SK-N-SH (cell line): ENCODE measurements around the gene HBG1. TPM values are rescaled to one million over a fixed set of nuclear protein-coding genes. Genes with fewer than 3 reads are reported as not detected.

Experiments
- CTCF ChIA-PET: fragments of 300-600, 350-600 bp; formaldehyde crosslinking; extraction: SDS; loops from one replicate; lab custom pipeline; 2021; lab: Yijun Ruan, JAX
- POLR2A ChIA-PET: fragments of 350-600 bp; sonication (Branson Sonifier 250); formaldehyde crosslinking; extraction: SDS; loops from one replicate; lab custom pipeline; 2020; ENCODE audit warnings: antibody characterized with exemption, inconsistent platforms; lab: Yijun Ruan, JAX
- DNase-seq: peaks from one replicate; pipeline ENCODE4 v3.0.0; 2012
- H2AFZ ChIP-seq: fragments of 200-600 bp; sonication (generic); 2 replicates; pipeline ENCODE4 v1.8.1; 2016; ENCODE audit warnings: antibody characterized with exemption, mild to moderate bottlenecking, low read depth
- H3F3A ChIP-seq: fragments of 200-600 bp; sonication (generic); replicated peaks from 2 replicates; pipeline ENCODE3; 2016; ENCODE audit warnings: antibody characterized with exemption, mild to moderate bottlenecking; ENCODE audit not compliant: insufficient read depth
- H3K27ac ChIP-seq, 2 experiments: fragments of 200-500 bp in 1 of 2; fragments of 200-600 bp in 1 of 2; sonication (Bioruptor generic) in 1 of 2; sonication (generic), shearing (Covaris generic) in 1 of 2; 2 replicates each; pipeline versions ENCODE4 v1.5.1 to v1.6.1; 2014 to 2016; ENCODE audit warnings: low read depth in 2 of 2, inconsistent platforms in 1 of 2, low read length in 1 of 2, mild to moderate bottlenecking in 1 of 2, mixed read lengths in 1 of 2
- H3K27me3 ChIP-seq: fragments of 200-600 bp; sonication (generic), shearing (Covaris generic); 2 replicates; pipeline ENCODE4 v1.6.1; 2016; ENCODE audit warnings: mixed run types; ENCODE audit not compliant: insufficient read depth
- H3K36me3 ChIP-seq, 2 experiments: fragments of 200-500 bp in 1 of 2; fragments of 200-600 bp in 1 of 2; sonication (Bioruptor generic) in 1 of 2; sonication (generic) in 1 of 2; replicated peaks in 1 of 2; 2 replicates each; pipeline versions ENCODE3 to v1.5.1; 2014 to 2016; ENCODE audit warnings: low read length in 1 of 2, mild to moderate bottlenecking in 1 of 2; ENCODE audit not compliant: insufficient read depth in 2 of 2, control insufficient read depth in 1 of 2
- H3K4me1 ChIP-seq, 2 experiments: fragments of 200-500 bp in 1 of 2; fragments of 200-600 bp in 1 of 2; sonication (Bioruptor generic) in 1 of 2; sonication (generic), shearing (Covaris generic) in 1 of 2; 2 replicates each; pipeline versions ENCODE4 v1.5.1 to v1.6.1; 2014 to 2016; ENCODE audit warnings: low read depth in 1 of 2, low read length in 1 of 2, mixed run types in 1 of 2; ENCODE audit not compliant: insufficient read depth in 2 of 2, control insufficient read depth in 1 of 2
- H3K4me2 ChIP-seq: fragments of 200-600 bp; sonication (generic), shearing (Covaris generic); 2 replicates; pipeline ENCODE4 v1.6.1; 2017; ENCODE audit warnings: mixed run types
- H3K4me3 ChIP-seq, 2 experiments: fragments of 200-500 bp in 1 of 2; fragments of 200-600 bp in 1 of 2; sonication (Bioruptor generic) in 1 of 2; sonication (generic), shearing (Covaris generic) in 1 of 2; 2 replicates each; pipeline versions ENCODE4 v1.5.1 to v1.8.1; 2014 to 2016; ENCODE audit warnings: low read depth in 2 of 2, inconsistent platforms in 1 of 2, low read length in 1 of 2, mild to moderate bottlenecking in 1 of 2, mixed read lengths in 1 of 2, moderate library complexity in 1 of 2
- H3K79me2 ChIP-seq: fragments of 200-600 bp; sonication (generic); 2 replicates; pipeline ENCODE4 v1.8.1; 2017; ENCODE audit warnings: mild to moderate bottlenecking; ENCODE audit not compliant: insufficient read depth
- H3K9ac ChIP-seq: fragments of 200-600 bp; sonication (generic); 2 replicates; pipeline ENCODE4 v1.6.1; 2017; ENCODE audit warnings: mixed run types
- H3K9me2 ChIP-seq: fragments of 200-600 bp; sonication (generic); 2 replicates; pipeline ENCODE4 v1.6.1; 2017; ENCODE audit warnings: mixed run types
- H3K9me3 ChIP-seq: fragments of 200-600 bp; sonication (generic); 2 replicates; pipeline ENCODE4 v1.6.1; 2017; ENCODE audit warnings: mixed run types, mild to moderate bottlenecking, moderate library complexity
- H4K20me1 ChIP-seq: fragments of 200-600 bp; sonication (generic); 2 replicates; pipeline ENCODE4 v1.6.1; 2017; ENCODE audit warnings: mild to moderate bottlenecking, mixed run types; ENCODE audit not compliant: insufficient read depth
- EP300 ChIP-seq, 2 experiments: IDR thresholded peaks; 2 replicates each; pipeline versions ENCODE4 v1.4.0 to v1.6.1; 2012; ENCODE audit warnings: borderline replicate concordance in 1 of 2, low read depth in 1 of 2, low read length in 1 of 2
- FOSL2 ChIP-seq: IDR thresholded peaks from 2 replicates; pipeline ENCODE4 v1.4.0; 2012; ENCODE audit warnings: low read depth, mild to moderate bottlenecking, moderate library complexity, borderline replicate concordance
- NFIC ChIP-seq: IDR thresholded peaks from 2 replicates; pipeline ENCODE4 v1.4.0; 2012; ENCODE audit warnings: borderline replicate concordance
- NRF1 ChIP-seq: IDR thresholded peaks from 2 replicates; pipeline ENCODE4 v1.6.1; 2012; ENCODE audit warnings: low read depth, mild to moderate bottlenecking, low read length
- PBX3 ChIP-seq: IDR thresholded peaks from 2 replicates; pipeline ENCODE4; 2012
- RAD21 ChIP-seq: IDR thresholded peaks from 2 replicates; pipeline ENCODE4 v1.6.1; 2012; ENCODE audit warnings: mild to moderate bottlenecking, low read length
- RCOR1 ChIP-seq: fragments of 150-350 bp; IDR thresholded peaks from 2 replicates; pipeline ENCODE4 v1.6.1; 2017; ENCODE audit warnings: antibody characterized with exemption, low read length
- RXRA ChIP-seq: IDR thresholded peaks from 2 replicates; pipeline ENCODE4 v1.4.0; 2012; ENCODE audit warnings: low read depth, mild to moderate bottlenecking, borderline replicate concordance
- TEAD4 ChIP-seq: IDR thresholded peaks from 2 replicates; pipeline ENCODE4 v1.4.0; 2012; ENCODE audit warnings: mild to moderate bottlenecking, borderline replicate concordance; ENCODE audit not compliant: insufficient read depth
- USF2 ChIP-seq: fragments of 150-350 bp; IDR thresholded peaks from 2 replicates; pipeline ENCODE4 v1.6.1; 2017; ENCODE audit warnings: antibody characterized with exemption, low read length, low read depth, borderline replicate concordance
- ZBTB33 ChIP-seq: IDR thresholded peaks from 2 replicates; pipeline ENCODE4 v1.4.0; 2012; ENCODE audit warnings: low read depth, borderline replicate concordance
- WGBS: methylation state at CpG from one replicate; pipeline ENCODE4 v1.1.6; 2017; ENCODE audit warnings: low lambda C conversion rate; 5-methylcytosine and 5-hydroxymethylcytosine counted together
- polyA plus RNA-seq, 3 experiments: library from polyadenylated mRNA; depleted of rRNA; stranded (reverse); fragments of >200 nt; gene quantifications; 2 replicates each; pipeline ENCODE4 v1.2.3, GENCODE V29; 2012
- TF ChIP-seq, protein P1 (sequence below): IDR thresholded peaks from 2 replicates; pipeline ENCODE4 v1.6.1; 2012; ENCODE audit warnings: mild to moderate bottlenecking, low read depth, low read length, moderate library complexity
- TF ChIP-seq, protein P2 (sequence below): fragments of 200-600 bp; sonication (generic); IDR thresholded peaks from 2 replicates; pipeline ENCODE4 v1.6.1; 2017; ENCODE audit warnings: antibody characterized with exemption, mild to moderate bottlenecking, moderate library complexity

The HBG1 gene
- polyA plus RNA-seq, 1 of the 3 experiments (the other 2 are of a cell fraction): not detected

DNA sequence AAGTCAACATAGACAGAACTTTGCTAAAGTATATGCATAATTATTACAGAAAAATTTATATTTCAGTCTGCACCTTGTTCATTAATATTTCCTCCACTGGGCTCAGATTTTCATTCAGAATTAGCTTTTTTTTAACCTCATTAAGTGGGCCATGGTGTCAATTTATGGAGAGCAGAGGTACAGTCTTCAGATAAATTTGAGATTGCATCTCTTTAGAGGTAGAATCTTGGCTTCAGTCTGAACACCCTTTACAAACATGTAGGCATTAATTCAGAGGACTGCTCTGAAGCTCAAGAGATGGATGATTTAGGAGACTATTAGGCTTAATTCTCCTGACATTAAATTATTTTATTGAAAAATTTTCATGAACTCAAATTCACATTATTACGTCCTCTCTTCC is 19.4 kb downstream of the HBG1 start:
- ChIA-PET POLR2A (no interaction called here), CTCF (no interaction called here)
- Histone ChIP-seq H4K20me1 (no peaks in the 10 kb centered on the region), H3K36me3 (no peaks in the 10 kb centered on the region), H2AFZ (no peak overlapping the region), H3F3A (no peaks in the 10 kb centered on the region), H3K4me2 (no peak overlapping the region), H3K9me2 (no peaks in the 10 kb centered on the region), H3K27ac (no peak overlapping the region), H3K9me3 (no peaks in the 10 kb centered on the region), H3K4me3 (no peak overlapping the region), H3K9ac (no peak overlapping the region), H3K27me3 (no peaks in the 10 kb centered on the region), H3K4me1 (no peaks in the 10 kb centered on the region), H3K79me2 (no peaks in the 10 kb centered on the region)
- no peak for DNase-seq
- WGBS: 5% methylated on average over 1 of the region's 1 CpG
- no peak for TF ChIP-seq NRF1
- no peak for TF ChIP-seq ZBTB33
- no peak for TF ChIP-seq FOSL2
- no peak for TF ChIP-seq RXRA
- no peak for TF ChIP-seq TEAD4
- TF ChIP-seq, protein P1, sequence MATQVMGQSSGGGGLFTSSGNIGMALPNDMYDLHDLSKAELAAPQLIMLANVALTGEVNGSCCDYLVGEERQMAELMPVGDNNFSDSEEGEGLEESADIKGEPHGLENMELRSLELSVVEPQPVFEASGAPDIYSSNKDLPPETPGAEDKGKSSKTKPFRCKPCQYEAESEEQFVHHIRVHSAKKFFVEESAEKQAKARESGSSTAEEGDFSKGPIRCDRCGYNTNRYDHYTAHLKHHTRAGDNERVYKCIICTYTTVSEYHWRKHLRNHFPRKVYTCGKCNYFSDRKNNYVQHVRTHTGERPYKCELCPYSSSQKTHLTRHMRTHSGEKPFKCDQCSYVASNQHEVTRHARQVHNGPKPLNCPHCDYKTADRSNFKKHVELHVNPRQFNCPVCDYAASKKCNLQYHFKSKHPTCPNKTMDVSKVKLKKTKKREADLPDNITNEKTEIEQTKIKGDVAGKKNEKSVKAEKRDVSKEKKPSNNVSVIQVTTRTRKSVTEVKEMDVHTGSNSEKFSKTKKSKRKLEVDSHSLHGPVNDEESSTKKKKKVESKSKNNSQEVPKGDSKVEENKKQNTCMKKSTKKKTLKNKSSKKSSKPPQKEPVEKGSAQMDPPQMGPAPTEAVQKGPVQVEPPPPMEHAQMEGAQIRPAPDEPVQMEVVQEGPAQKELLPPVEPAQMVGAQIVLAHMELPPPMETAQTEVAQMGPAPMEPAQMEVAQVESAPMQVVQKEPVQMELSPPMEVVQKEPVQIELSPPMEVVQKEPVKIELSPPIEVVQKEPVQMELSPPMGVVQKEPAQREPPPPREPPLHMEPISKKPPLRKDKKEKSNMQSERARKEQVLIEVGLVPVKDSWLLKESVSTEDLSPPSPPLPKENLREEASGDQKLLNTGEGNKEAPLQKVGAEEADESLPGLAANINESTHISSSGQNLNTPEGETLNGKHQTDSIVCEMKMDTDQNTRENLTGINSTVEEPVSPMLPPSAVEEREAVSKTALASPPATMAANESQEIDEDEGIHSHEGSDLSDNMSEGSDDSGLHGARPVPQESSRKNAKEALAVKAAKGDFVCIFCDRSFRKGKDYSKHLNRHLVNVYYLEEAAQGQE: no peak
- TF ChIP-seq EP300 (IDR thresholded peaks at IDR 0.05; ENCODE audit: borderline replicate concordance in 1 of 2, low read depth in 1 of 2, low read length in 1 of 2): no peak
- no peak for TF ChIP-seq RAD21
- TF ChIP-seq RCOR1: no peak

- ChIA-PET CTCF (no interaction called here), POLR2A (no interaction called here)
- no peaks in the 10 kb centered on the region for H4K20me1 ChIP-seq
- no peak overlapping the region for H3K4me3 ChIP-seq
- H3K9me2 ChIP-seq: no peaks in the 10 kb centered on the region
- H3K4me1 ChIP-seq: no peaks in the 10 kb centered on the region
- H3F3A ChIP-seq: no peaks in the 10 kb centered on the region
- no peak overlapping the region for H3K4me2 ChIP-seq
- 8% methylated on average over 2 of the region's 2 CpGs for WGBS
- H3K9me3 ChIP-seq: no peaks in the 10 kb centered on the region
- H3K79me2 ChIP-seq: no peaks in the 10 kb centered on the region
- no peak for DNase-seq
- H3K9ac ChIP-seq: no peak overlapping the region
- no peaks in the 10 kb centered on the region for H3K36me3 ChIP-seq
- H2AFZ ChIP-seq: no peak overlapping the region
- H3K27ac ChIP-seq: no peak overlapping the region
- H3K27me3 ChIP-seq: no peaks in the 10 kb centered on the region
- TF ChIP-seq TEAD4: no peak
- TF ChIP-seq, protein P2, sequence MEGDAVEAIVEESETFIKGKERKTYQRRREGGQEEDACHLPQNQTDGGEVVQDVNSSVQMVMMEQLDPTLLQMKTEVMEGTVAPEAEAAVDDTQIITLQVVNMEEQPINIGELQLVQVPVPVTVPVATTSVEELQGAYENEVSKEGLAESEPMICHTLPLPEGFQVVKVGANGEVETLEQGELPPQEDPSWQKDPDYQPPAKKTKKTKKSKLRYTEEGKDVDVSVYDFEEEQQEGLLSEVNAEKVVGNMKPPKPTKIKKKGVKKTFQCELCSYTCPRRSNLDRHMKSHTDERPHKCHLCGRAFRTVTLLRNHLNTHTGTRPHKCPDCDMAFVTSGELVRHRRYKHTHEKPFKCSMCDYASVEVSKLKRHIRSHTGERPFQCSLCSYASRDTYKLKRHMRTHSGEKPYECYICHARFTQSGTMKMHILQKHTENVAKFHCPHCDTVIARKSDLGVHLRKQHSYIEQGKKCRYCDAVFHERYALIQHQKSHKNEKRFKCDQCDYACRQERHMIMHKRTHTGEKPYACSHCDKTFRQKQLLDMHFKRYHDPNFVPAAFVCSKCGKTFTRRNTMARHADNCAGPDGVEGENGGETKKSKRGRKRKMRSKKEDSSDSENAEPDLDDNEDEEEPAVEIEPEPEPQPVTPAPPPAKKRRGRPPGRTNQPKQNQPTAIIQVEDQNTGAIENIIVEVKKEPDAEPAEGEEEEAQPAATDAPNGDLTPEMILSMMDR: no peak
- TF ChIP-seq PBX3: no peak
- TF ChIP-seq, protein P1: no peak
- TF ChIP-seq NFIC: no peak
- TF ChIP-seq USF2: no peak
- no peak for TF ChIP-seq EP300 (IDR thresholded peaks at IDR 0.05; ENCODE audit: borderline replicate concordance in 1 of 2, low read depth in 1 of 2, low read length in 1 of 2)
- TF ChIP-seq RCOR1: no peak
Observed at GRCh38 chr11:5229796-5230195, 19.9 kb downstream of the HBG1 start.
